D721Med (cell line): ENCODE data around the gene SMARCA2.

Experiments
- DNase-seq: peaks from one replicate; pipeline ENCODE4 v3.0.0; 2011; ENCODE audit warnings: low spot score; ENCODE audit not compliant: insufficient read length
- FAIRE-seq: peaks from 2 replicates; lab custom pipeline; 2011; peaks lifted over from hg19 to GRCh38; lab: Jason Lieb, UNC
- TF ChIP-seq, protein P1 (sequence below): IDR thresholded peaks from 2 replicates; pipeline ENCODE4 v1.5.1; 2012; ENCODE audit warnings: mild to moderate bottlenecking, control low read depth; ENCODE audit not compliant: insufficient read depth; ENCODE audit errors: missing control alignments

SMARCA2 gene

GRCh38 chr9:2229109-2229721 is 214.1 kb downstream of the SMARCA2 start:
- FAIRE-seq (no peak), DNase-seq (no peak)
- TF ChIP-seq, protein P1, sequence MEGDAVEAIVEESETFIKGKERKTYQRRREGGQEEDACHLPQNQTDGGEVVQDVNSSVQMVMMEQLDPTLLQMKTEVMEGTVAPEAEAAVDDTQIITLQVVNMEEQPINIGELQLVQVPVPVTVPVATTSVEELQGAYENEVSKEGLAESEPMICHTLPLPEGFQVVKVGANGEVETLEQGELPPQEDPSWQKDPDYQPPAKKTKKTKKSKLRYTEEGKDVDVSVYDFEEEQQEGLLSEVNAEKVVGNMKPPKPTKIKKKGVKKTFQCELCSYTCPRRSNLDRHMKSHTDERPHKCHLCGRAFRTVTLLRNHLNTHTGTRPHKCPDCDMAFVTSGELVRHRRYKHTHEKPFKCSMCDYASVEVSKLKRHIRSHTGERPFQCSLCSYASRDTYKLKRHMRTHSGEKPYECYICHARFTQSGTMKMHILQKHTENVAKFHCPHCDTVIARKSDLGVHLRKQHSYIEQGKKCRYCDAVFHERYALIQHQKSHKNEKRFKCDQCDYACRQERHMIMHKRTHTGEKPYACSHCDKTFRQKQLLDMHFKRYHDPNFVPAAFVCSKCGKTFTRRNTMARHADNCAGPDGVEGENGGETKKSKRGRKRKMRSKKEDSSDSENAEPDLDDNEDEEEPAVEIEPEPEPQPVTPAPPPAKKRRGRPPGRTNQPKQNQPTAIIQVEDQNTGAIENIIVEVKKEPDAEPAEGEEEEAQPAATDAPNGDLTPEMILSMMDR, result no peak

DNA sequence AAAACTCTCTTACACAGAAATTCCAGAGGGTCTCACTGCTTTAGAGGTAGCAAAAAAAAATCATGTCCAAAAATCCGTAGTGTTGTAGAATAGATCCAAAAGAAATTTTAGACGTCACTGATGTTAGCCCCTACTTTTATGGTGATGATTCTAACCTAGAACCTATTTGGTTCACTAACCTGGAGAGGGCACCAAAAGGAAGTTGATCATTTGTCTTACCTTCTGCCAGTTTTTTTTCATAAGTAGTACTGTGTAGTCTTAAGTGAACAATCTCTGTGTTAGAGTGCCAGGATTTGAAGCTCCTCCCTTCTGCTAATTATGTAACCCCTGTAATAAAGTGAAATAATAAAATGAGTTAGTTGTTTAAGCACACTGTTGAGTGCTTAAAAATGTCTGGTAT is 215.2 kb downstream of the SMARCA2 start:
- no peak for DNase-seq
- no peak for FAIRE-seq
- TF ChIP-seq, protein P1, result no peak

DNA sequence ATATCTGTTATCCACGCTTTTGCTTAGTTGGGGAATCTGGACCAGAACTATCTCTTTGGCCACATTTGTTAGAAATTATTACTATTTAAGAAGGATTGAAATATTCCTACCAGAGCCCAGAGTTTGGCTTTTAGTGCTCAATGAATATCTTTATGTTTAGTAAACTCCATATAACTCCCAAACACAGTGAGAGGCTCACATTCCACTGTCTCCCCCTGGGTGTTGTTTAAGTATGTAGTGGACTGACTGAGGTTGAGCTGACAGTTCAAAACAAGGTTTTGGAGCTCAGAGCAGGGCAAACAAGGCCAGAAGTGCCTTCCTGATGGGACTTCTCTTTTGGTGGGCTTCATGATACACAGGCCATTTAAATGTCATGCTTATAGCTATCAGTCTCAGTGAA is 216.0 kb downstream of the SMARCA2 start:
- TF ChIP-seq, protein P1, result no peak
- FAIRE-seq (no peak), DNase-seq (no peak)

DNA sequence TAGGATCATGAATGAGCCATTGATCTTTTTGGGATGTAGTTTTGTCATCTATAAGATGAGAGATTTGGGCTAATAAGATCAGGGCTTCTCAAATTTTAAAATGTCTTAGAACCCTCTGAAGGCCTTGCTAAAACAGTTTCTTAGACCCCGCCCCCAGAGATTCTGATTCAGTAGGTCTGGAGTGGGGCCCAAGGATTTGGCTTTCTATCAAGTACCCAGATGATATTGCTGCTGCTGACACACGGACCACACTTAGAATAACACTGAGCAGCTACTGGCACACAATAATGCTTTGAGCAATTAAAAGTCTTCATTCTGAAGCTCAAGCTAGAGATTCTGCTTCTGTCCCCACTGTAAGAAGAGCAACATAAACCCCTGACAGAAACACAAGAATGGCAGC is 216.7 kb downstream of the SMARCA2 start:
- TF ChIP-seq, protein P1, result no peak
- no peak for DNase-seq
- FAIRE-seq, result no peak

DNA sequence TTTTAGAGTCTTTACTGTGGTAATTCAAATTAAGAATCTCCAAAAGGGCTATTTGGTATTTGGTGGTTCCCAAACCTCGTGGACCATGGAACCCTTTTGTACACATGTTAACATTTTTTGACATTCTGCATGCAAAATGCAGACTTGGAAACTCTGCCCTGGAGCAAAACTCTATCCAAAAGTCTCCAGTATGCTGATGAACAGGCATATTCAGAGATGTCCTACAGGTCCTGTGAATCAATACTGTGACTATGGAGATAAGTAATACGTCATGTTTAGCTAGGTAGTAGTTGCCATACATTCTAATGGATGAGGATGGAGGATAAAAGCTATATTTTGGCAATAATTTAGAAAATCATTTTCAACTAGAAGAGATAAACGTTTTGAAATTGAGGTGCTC is 218.1 kb downstream of the SMARCA2 start:
- DNase-seq (no peak), FAIRE-seq (no peak)
- TF ChIP-seq, protein P1, result no peak

DNA sequence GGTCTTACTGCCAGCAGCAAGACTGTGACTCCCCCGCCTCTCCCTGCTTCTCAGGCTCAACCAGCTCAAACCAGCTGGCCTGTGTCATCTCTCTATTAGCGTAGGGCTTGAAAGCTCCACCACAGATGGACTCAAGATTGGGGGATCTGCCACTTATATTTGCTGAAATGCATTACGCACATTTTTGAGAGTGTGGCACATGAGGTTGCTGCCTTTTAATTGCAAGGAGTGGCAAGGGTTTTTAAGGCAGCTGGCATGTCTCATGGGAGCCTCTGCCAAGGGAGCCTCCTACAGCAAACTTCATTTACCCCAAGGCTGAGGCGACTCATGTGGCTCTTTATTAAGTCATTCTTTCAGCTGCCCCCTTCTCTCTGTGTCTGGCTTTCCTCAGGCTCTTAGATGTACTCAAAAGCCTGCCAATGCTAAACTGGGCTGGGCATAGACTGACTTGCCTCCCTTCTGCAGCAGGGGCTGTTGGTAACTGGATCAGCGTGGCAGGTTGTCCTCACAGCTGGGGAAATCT is 219.3 kb downstream of the SMARCA2 start:
- DNase-seq, result no peak
- TF ChIP-seq, protein P1, result no peak
- no peak for FAIRE-seq

- DNase-seq (no peak), FAIRE-seq (no peak)
- TF ChIP-seq, protein P1, result no peak
Observed at GRCh38 chr9:2235623-2236022, 220.5 kb downstream of the SMARCA2 start.
